Liver (tissue), 10 donors: ENCODE data around the gene SLTM. TPM values are rescaled to one million over a fixed set of nuclear protein-coding genes. Genes with fewer than 3 reads are reported as not detected.

ENCODE experiments used
- DNase-seq: peaks from one replicate; pipeline ENCODE4 v3.0.0-alpha.2; 2017; ENCODE audit warnings: low spot score
- H3K27ac ChIP-seq, 2 donors: one replicate each; pipeline ENCODE4 v1.7.0; 2013; ENCODE audit warnings: inconsistent platforms in 2 of 2, low read length in 2 of 2, control low read depth in 1 of 2, low read depth in 1 of 2, mild to moderate bottlenecking in 1 of 2
- H3K27me3 ChIP-seq, 4 donors: one replicate each; pipeline versions ENCODE4 v1.6.1 to v1.7.0; 2013; ENCODE audit warnings: low read length in 3 of 4, inconsistent platforms in 1 of 4, mild to moderate bottlenecking in 1 of 4, moderate library complexity in 1 of 4; ENCODE audit not compliant: control insufficient read depth in 4 of 4, insufficient read depth in 4 of 4
- H3K36me3 ChIP-seq, 4 donors: one replicate each; pipeline versions ENCODE4 v1.6.1 to v1.7.0; 2013; ENCODE audit warnings: low read length in 3 of 4, mild to moderate bottlenecking in 3 of 4, low read depth in 1 of 4, moderate library complexity in 1 of 4; ENCODE audit not compliant: control insufficient read depth in 4 of 4, insufficient read depth in 3 of 4
- H3K4me1 ChIP-seq, 4 donors: one replicate each; pipeline versions ENCODE4 v1.6.1 to v1.7.0; 2013; ENCODE audit warnings: low read length in 3 of 4, mild to moderate bottlenecking in 3 of 4, moderate library complexity in 1 of 4; ENCODE audit not compliant: control insufficient read depth in 4 of 4, insufficient read depth in 4 of 4
- H3K4me3 ChIP-seq, 3 donors: one replicate each; pipeline versions ENCODE4 v1.6.1 to v1.7.0; 2013; ENCODE audit warnings: low read length in 3 of 3, control low read depth in 1 of 3, low read depth in 1 of 3, mild to moderate bottlenecking in 1 of 3
- H3K9ac ChIP-seq, 2 donors: one replicate each; pipeline ENCODE4 v1.7.0; 2013; ENCODE audit warnings: low read length in 2 of 2, mild to moderate bottlenecking in 2 of 2, moderate library complexity in 2 of 2, control low read depth in 1 of 2, low read depth in 1 of 2
- H3K9me3 ChIP-seq, 4 donors: one replicate each; pipeline versions ENCODE4 v1.6.1 to v1.7.0; 2013; ENCODE audit warnings: low read length in 3 of 4; ENCODE audit not compliant: control insufficient read depth in 4 of 4
- ATF3 ChIP-seq: IDR thresholded peaks from 2 replicates; pipeline ENCODE4 v1.6.1; 2016; ENCODE audit warnings: antibody characterized with exemption
- CTCF ChIP-seq: fragments of 150-350 bp; IDR thresholded peaks from 2 replicates; pipeline ENCODE4 v1.5.1; 2017; ENCODE audit warnings: improper control_type of control experiment, low read depth, low read length; ENCODE audit not compliant: missing input control
- EGR1 ChIP-seq, 2 donors: IDR thresholded peaks; 2 replicates each; pipeline ENCODE4 v1.6.1; 2016 to 2018; ENCODE audit warnings: antibody characterized with exemption in 2 of 2, low read depth in 2 of 2
- FOXA1 ChIP-seq: IDR thresholded peaks from 2 replicates; pipeline ENCODE4 v1.6.1; 2016; ENCODE audit warnings: antibody characterized with exemption
- FOXA2 ChIP-seq: IDR thresholded peaks from 2 replicates; pipeline ENCODE4 v1.6.1; 2016; ENCODE audit warnings: antibody characterized with exemption
- GABPA ChIP-seq, 2 donors: IDR thresholded peaks in 1 of 2; conservative IDR thresholded peaks in 1 of 2; 2 replicates each; pipeline ENCODE4 v1.6.1; 2016; ENCODE audit warnings: antibody characterized with exemption in 2 of 2, mild to moderate bottlenecking in 1 of 2, moderate library complexity in 1 of 2
- HNF4A ChIP-seq, 2 donors: conservative IDR thresholded peaks; 2 replicates each; pipeline ENCODE4 v1.6.1; 2016; ENCODE audit warnings: antibody characterized with exemption in 2 of 2, mild to moderate bottlenecking in 2 of 2
- HNF4G ChIP-seq: IDR thresholded peaks from 2 replicates; pipeline ENCODE4 v1.6.1; 2016; ENCODE audit warnings: antibody characterized with exemption
- JUND ChIP-seq, 2 donors: IDR thresholded peaks; 2 replicates each; pipeline ENCODE4 v1.6.1; 2016; ENCODE audit warnings: antibody characterized with exemption in 2 of 2
- MAX ChIP-seq: IDR thresholded peaks from 2 replicates; pipeline ENCODE4 v1.6.1; 2016; ENCODE audit warnings: antibody characterized with exemption
- NR2F2 ChIP-seq: IDR thresholded peaks from 2 replicates; pipeline ENCODE4 v1.6.1; 2016; ENCODE audit warnings: antibody characterized with exemption
- RAD21 ChIP-seq, 2 donors: IDR thresholded peaks; 2 replicates each; pipeline ENCODE4 v1.6.1; 2016; ENCODE audit warnings: antibody characterized with exemption in 2 of 2, mild to moderate bottlenecking in 2 of 2
- REST ChIP-seq: IDR thresholded peaks from 2 replicates; pipeline ENCODE4 v1.6.1; 2016; ENCODE audit warnings: antibody characterized with exemption, mild to moderate bottlenecking
- RXRA ChIP-seq, 2 donors: IDR thresholded peaks; 2 replicates each; pipeline ENCODE4 v1.6.1; 2017 to 2018; ENCODE audit warnings: antibody characterized with exemption in 2 of 2, mild to moderate bottlenecking in 1 of 2
- SP1 ChIP-seq: IDR thresholded peaks from 2 replicates; pipeline ENCODE4 v1.6.1; 2018; ENCODE audit warnings: antibody characterized with exemption, mild to moderate bottlenecking
- TAF1 ChIP-seq: conservative IDR thresholded peaks from 2 replicates; pipeline ENCODE4 v1.6.1; 2016; ENCODE audit warnings: antibody characterized with exemption, mild to moderate bottlenecking
- YY1 ChIP-seq: IDR thresholded peaks from 2 replicates; pipeline ENCODE4 v1.6.1; 2016; ENCODE audit warnings: antibody characterized with exemption, mild to moderate bottlenecking
- ZBTB33 ChIP-seq: IDR thresholded peaks from 2 replicates; pipeline ENCODE4 v1.6.1; 2016; ENCODE audit warnings: antibody characterized with exemption
- WGBS: extraction: QIAGEN DNeasy Blood & Tissue Kit; methylation state at CpG from one replicate; pipeline ENCODE4 v1.1.7; 2013; 5-methylcytosine and 5-hydroxymethylcytosine counted together
- polyA plus RNA-seq, 2 donors: library from polyadenylated mRNA; stranded (reverse) in 1 of 2; unstranded in 1 of 2; fragments of 200-250 nt in 1 of 2; fragments of >200 nt in 1 of 2; fragmentation: Nextera tagmentation in 1 of 2; extraction: Ambion mirVana in 1 of 2; gene quantifications; one replicate each; pipeline versions ENCODE4 v1.2.1 to v1.2.3, GENCODE V29; 2013 to 2015
- small RNA-seq: library from RNA; depleted of rRNA; stranded (forward); fragments of <200 nt; gene quantifications from one replicate; pipeline ENCODE3, GENCODE V24; 2014
- total RNA-seq, 2 donors: library from RNA; depleted of rRNA; stranded (reverse); fragments of >200 nt; gene quantifications; one replicate each; pipeline ENCODE4 v1.2.3, GENCODE V29; 2014
- donor health status: healthy.
- donor health status: healthy.
- donor health status: healthy.
- donor health status: healthy.
- donor health status: healthy.

SLTM gene
- total and polyA plus RNA-seq, 4 donors = 20.4 to 78.1 (median 50.1) TPM

GRCh38 chr15:58830556-58830955, 102.9 kb downstream of the SLTM start:
- Histone ChIP-seq H3K9me3 (no peaks in the 10 kb centered on the region), H3K4me3 (no peak overlapping the region), H3K27me3 (no peaks in the 10 kb centered on the region), H3K27ac (no peak overlapping the region), H3K9ac (no peak overlapping the region), H3K4me1 (no peaks in the 10 kb centered on the region), H3K36me3 (peaks cover 0 to 3% (median 2%) of the 10 kb centered on the region in 4 donors)
- no peak for DNase-seq
- 87% methylated on average over 2 of the region's 2 CpGs for WGBS
- TF ChIP-seq YY1 (no peak), HNF4G (no peak), GABPA (IDR thresholded peaks at IDR 0.05 in 1 of 2, conservative IDR thresholded peaks at IDR 0.05 in 1 of 2) (no peak), SP1 (no peak), FOXA2 (no peak), JUND (IDR thresholded peaks at IDR 0.05) (no peak), ATF3 (no peak), FOXA1 (no peak), TAF1 (no peak), NR2F2 (no peak), CTCF (no peak), EGR1 (IDR thresholded peaks at IDR 0.05; ENCODE audit: low read depth in 2 of 2) (no peak), RAD21 (IDR thresholded peaks at IDR 0.05) (no peak), MAX (no peak), ZBTB33 (no peak), RXRA (IDR thresholded peaks at IDR 0.05) (no peak), HNF4A (conservative IDR thresholded peaks at IDR 0.05) (no peak), REST (no peak)

Small RNA genes lying within 50 kb of the gene (small RNA-seq; reads per million reads assigned to genes)
- gene ZNF444P1 = not detected

Other genes with a start within 250 kb of the SLTM start
- 10 to 100 TPM; 45.3 to 55.6 TPM for gene ADAM10, start 184.0 kb downstream of the SLTM start, total RNA-seq
- gene ADAM10, start 184.0 kb downstream of the SLTM start, polyA plus RNA-seq = 10 to 100 TPM; 12.6 to 23.8 TPM
- gene MINDY2, start 162.4 kb downstream of the SLTM start, total RNA-seq = 1 to 10 TPM; 5.3 to 7.0 TPM
- 1 to 10 TPM; 1.5 to 5.0 TPM for gene MINDY2, start 162.4 kb downstream of the SLTM start, polyA plus RNA-seq
- gene RNF111, start 54.0 kb upstream of the SLTM start, total RNA-seq = 10 to 100 TPM; 13.6 to 16.9 TPM
- gene RNF111, start 54.0 kb upstream of the SLTM start, polyA plus RNA-seq = 1 to 10 TPM; 5.1 to 7.1 TPM
- gene CCNB2, start 171.5 kb upstream of the SLTM start, total RNA-seq = 10 to 100 TPM in 1 of 2 donors, under 1 TPM in 1; 0.42 to 53.1 TPM
- gene CCNB2, start 171.5 kb upstream of the SLTM start, polyA plus RNA-seq = 1 to 10 TPM; 1.5 to 2.5 TPM